ENCODE measurements around the gene OR5T3.
"Not testable (repeated sequence)": the region's sequence is repeated elsewhere in the genome, so short reads cannot be mapped to it uniquely, and the experiment has no call there.

The OR5T3 gene

DNA sequence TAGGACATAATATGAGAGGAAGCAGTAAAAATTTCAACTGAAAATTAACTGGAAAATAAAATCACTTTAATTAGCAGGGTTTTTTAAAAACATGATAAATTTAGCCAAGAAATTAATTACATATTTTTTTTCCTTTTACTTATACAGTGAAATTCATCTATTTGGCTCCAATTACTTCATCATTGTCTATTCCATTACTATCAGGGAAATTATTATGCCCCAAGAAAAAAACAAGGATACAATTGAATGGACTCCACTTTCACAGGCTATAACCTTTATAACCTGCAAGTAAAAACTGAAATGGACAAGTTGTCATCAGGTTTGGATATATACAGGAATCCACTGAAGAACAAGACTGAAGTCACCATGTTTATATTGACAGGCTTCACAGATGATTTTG lies at the start of gene OR5T3:
TSS of gene OR5T3 (plus strand) at position 301 of the 400 bp plus-strand sequence. CDS start at position 301, 0 bp downstream.
- DNase-seq, result no peak

DNA sequence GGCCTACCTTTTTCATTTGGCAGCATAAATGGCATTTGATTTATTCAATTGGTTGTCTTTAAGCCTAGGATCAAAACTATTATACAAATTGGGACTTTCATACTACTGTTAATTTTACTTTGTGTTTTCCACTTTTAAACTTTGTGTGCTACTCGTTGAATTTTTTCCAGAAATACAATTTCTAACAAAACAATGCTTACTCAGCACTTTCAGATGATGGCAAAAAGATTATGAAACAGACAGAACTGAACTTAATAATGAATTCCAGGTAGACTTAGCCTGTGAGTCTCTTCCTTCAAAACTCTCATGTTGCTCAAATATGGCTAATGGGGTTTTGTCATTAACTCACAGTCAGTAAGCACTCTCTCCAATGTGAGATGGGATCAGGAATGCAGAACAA lies 44.3 kb upstream of the OR5T3 start:
- DNase-seq, result no peak

DNA sequence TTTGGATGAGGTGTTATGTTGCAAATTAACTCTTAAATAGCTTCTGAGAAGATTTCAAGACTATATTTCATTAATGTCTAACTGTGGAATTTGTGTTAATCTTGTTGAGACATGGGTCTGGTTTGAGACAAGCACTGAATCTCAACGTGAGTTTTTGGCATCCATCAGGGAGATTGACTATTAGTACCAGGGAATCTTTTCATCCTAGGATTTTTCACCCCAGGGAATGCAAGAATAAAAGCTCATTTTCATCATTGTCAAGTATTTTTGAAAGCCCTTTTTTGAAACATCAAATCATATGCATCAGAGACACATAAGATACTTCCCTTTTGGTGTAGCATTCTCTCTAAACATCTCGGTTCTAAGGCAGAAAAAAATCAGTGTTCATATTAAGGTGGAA lies 37.5 kb upstream of the OR5T3 start:
- no peak for DNase-seq

DNA sequence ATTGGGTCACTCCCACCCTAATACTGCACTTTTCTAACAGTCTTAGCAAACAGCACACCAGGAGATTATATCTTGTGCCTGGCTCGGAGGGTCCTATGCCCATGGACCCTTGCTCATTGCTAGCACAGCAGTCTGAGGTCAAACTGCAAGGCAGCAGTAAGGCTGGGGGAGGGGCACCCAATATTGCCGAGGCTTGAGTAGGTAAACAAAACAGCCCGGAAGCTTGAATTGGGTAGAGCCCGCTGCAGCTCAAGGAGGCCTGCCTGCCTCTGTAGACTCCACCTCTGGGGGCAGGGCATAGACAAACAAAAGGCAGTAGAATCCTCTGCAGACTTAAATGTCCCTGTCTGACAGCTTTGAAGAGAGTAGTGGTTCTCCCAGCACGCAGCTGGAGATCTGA lies 32.3 kb upstream of the OR5T3 start:
- DNase-seq, result not testable (repeated sequence)

DNA sequence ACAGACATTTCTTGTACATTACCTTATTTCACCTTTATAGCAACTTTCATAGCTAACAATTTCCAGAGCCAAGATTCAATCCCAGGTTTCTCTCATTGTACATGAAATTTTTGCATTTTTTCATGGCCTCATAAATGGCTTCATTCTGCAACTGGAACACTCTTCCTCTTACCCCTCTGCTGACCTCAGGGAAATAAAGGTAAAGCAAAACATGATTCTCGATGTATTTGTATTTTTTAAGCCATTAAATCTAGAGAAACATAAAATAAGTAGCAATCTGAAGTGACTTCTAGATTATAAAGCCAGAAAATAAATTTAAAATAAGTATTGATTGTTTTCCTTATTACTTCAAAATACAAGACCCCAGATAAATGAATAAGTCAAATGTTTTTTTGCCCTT lies 17.9 kb upstream of the OR5T3 start, which contains the start of gene OR5T2:
TSS of gene OR5T2 (minus strand) at position 101 of the 400 bp plus-strand sequence. CDS start 1,193 bp downstream, outside the sequence.
- DNase-seq, result no peak

DNA sequence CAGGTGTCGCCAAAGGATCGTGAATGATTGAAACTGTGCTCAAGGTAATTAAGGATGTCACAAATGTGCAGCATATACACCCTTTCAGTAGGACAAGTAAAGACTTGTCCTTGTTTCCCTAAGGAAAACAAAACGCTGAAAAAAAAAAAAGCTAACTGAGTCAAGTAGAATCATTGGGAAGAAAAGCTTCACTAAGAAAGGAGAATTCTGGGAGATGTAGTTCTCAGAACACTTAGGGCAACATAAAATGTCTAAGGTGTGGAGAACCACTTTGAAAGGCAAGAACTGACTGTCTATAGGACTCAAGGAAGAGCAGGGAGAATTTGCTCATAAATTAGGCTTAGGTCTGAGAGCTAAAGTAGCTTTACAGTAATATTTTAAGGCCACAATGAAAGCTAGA lies 19.0 kb downstream of the OR5T3 start:
- DNase-seq, result no peak

DNA sequence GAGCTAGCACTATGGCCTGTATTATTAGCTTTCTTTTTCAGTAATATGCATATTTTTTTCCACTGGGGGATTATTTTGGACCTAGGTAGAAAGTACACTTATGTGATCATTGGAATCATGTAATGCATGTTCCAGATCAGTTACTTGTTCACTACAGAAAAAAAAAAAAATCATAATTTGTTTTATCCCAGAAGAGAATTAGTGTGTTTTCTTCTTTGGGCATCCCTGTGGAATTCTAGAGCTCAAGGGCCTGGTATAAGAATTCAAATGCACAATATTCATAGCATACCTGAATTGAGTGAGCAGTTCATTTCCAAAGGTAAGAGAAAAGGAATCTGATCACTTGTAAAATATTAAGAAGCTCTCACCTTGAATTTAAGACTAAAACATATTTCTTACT lies 21.8 kb downstream of the OR5T3 start, which contains the start of gene OR5T1:
TSS of gene OR5T1 (plus strand) at position 301 of the 400 bp plus-strand sequence. CDS start 1,485 bp downstream, outside the sequence.
- no peak for DNase-seq

DNA sequence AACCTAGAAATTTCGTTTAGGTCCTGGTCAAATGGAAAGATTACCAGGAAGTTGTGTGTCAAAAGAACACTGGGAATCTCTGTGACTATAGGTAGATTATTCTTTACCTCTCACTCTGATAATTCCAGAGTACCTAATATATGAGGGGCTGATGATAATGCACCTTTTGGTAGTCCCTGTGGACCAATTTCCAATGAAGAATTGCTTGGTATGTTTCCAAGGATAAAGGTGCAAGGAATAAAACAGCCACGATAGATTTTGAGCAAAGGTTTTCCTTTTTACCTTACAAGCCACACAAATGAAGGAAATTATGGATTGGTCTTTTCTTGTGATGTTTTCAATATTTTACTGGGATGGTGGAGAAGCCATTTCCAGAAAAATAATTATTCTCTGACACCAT lies 40.1 kb downstream of the OR5T3 start, which contains the start of gene OR8H1:
TSS of gene OR8H1 (minus strand) at position 101 of the 400 bp plus-strand sequence. CDS start 1,192 bp downstream, outside the sequence.
- DNase-seq, result no peak

DNA sequence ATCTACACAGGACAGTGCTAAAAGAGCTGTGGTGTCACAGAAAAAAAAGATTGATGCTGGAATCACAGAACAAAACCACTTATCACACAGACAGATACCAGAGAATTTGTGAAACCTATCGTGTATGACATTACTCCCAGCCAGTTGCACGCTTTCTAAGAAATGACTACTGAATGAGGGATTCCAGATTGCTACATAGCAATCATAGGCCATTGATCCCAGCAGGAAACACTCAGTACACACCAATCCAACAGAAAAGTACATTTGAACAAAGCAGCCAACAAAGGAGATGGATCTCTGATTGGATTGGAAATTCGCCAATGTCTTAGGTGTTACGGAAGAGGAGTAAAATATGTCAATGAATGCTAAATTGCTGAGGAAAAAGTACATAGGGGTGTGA lies 44.8 kb downstream of the OR5T3 start:
- DNase-seq, result no peak

Measured in CD4-positive, alpha-beta T cell treated with Interleukin-1 beta for 1 hour (primary cell).